Chondrocyte (in vitro differentiated cells): ENCODE measurements around the gene C1QTNF5. TPM values are rescaled to one million over a fixed set of nuclear protein-coding genes. Genes with fewer than 3 reads are reported as not detected.

Experiments
- DNase-seq: peaks from one replicate; pipeline ENCODE4 v3.0.0; 2021; ENCODE audit warnings: mixed read lengths, low spot score
- H3K27ac Mint-ChIP-seq: one replicate; pipeline ENCODE4 v1.8.0; 2021; ENCODE audit warnings: mild to moderate bottlenecking, moderate library complexity, mixed read lengths; ENCODE audit not compliant: unreplicated experiment
- H3K27me3 Mint-ChIP-seq: 2 replicates; pipeline ENCODE4 v1.8.0; 2021; ENCODE audit warnings: low read depth, mixed read lengths
- H3K36me3 Mint-ChIP-seq: 2 replicates; pipeline ENCODE4 v1.8.0; 2021; ENCODE audit warnings: low read depth, mixed read lengths
- H3K4me1 Mint-ChIP-seq: 2 replicates; pipeline ENCODE4 v1.8.0; 2021; ENCODE audit warnings: low read depth, mild to moderate bottlenecking, mixed read lengths
- H3K4me3 Mint-ChIP-seq: one replicate; pipeline ENCODE4 v1.8.0; 2021; ENCODE audit warnings: mild to moderate bottlenecking, moderate library complexity, mixed read lengths; ENCODE audit not compliant: unreplicated experiment
- H3K9me3 Mint-ChIP-seq: 2 replicates; pipeline ENCODE4 v1.8.0; 2021; ENCODE audit warnings: low read depth, mixed read lengths
- total RNA-seq: library from RNA; stranded (reverse); gene quantifications from 3 replicates; pipeline ENCODE4 v1.2.1, GENCODE V29; 2021
- TF ChIP-seq, protein P1 (sequence below): fragments of 200-600 bp; sonication (generic); IDR thresholded peaks from 2 replicates; pipeline ENCODE4 v1.5.0; 2021; ENCODE audit warnings: antibody characterized with exemption, mild to moderate bottlenecking, moderate library complexity

Gene C1QTNF5
- total RNA-seq, 1 donor from 2014 or later = 67.1 TPM

DNA sequence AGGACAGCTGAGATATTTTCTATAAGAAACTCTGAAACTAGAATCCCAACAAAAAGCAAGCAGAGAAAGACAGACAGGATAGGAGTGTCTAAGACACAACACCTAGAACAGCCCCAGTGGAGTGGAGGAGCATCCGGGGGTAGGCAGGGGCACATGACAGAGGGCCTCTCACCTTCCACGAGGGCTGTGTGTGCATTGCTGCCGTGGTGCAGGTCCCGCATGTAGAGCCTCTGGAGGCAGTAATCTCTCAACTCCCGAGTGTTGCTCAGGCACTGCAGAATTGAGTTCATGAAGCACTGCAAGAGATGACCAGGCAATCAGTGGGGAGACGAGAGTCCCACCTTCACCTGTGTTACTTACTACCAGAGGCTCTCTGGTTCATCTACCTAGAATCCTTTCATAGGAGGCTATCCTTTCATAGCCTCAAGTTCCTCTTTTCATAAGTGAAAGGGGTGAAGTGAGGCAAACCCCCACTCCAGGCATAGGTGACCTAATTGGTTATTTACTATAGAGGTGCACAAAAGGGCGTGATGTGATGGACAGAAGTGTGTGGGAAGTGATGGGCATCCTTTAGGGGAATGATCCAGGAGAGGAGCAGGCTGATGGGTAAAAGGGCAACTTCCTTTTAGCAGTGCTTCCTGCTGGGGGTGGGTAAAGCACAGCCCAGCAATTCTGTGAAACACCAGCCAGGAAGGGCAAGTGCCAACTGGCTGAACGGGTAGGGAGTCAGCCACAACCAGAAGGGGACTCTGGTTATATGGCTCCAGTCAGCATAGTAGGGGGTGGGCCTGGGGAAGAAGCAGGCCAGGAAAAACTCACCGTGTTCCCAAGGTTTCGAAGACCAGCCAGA is 18.9 kb upstream of the C1QTNF5 start:
- H3K27ac Mint-ChIP-seq = no peak overlapping the region
- peaks cover 40% of the 10 kb centered on the region for H3K4me1 Mint-ChIP-seq
- no peak for DNase-seq
- H3K9me3 Mint-ChIP-seq = no peaks in the 10 kb centered on the region
- TF ChIP-seq, protein P1, sequence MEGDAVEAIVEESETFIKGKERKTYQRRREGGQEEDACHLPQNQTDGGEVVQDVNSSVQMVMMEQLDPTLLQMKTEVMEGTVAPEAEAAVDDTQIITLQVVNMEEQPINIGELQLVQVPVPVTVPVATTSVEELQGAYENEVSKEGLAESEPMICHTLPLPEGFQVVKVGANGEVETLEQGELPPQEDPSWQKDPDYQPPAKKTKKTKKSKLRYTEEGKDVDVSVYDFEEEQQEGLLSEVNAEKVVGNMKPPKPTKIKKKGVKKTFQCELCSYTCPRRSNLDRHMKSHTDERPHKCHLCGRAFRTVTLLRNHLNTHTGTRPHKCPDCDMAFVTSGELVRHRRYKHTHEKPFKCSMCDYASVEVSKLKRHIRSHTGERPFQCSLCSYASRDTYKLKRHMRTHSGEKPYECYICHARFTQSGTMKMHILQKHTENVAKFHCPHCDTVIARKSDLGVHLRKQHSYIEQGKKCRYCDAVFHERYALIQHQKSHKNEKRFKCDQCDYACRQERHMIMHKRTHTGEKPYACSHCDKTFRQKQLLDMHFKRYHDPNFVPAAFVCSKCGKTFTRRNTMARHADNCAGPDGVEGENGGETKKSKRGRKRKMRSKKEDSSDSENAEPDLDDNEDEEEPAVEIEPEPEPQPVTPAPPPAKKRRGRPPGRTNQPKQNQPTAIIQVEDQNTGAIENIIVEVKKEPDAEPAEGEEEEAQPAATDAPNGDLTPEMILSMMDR = no peak
- peaks cover 8% of the 10 kb centered on the region for H3K36me3 Mint-ChIP-seq
- H3K27me3 Mint-ChIP-seq = no peaks in the 10 kb centered on the region
- no peak overlapping the region for H3K4me3 Mint-ChIP-seq

DNA sequence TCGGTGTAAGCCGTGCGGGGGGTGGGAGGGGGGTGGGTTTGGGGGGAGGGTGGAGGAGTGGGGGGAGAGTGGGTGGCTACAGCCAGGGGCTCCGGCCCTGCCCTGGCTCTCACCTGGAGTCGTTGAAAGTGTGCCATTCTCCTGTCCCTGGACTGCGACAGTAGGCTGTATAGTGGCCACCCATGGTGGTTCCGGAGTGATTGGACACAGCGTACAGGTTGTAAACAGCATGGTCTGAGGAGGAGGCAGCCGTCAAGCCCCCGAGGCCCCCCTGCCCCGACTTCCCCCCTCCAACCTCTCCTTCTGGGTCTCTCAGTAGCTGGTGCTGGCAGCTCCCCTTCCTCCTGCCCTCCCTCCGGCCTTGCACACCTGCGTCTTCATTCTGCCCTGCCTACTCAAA is 16.4 kb upstream of the C1QTNF5 start:
- TF ChIP-seq, protein P1 = no peak
- Mint-ChIP-seq H3K4me1 (peaks cover 27% of the 10 kb centered on the region), H3K27ac (no peak overlapping the region), H3K36me3 (peaks cover 8% of the 10 kb centered on the region), H3K9me3 (no peaks in the 10 kb centered on the region), H3K4me3 (peak overlapping the region; percentile 45), H3K27me3 (peaks cover 5% of the 10 kb centered on the region)
- DNase-seq = no peak

DNA sequence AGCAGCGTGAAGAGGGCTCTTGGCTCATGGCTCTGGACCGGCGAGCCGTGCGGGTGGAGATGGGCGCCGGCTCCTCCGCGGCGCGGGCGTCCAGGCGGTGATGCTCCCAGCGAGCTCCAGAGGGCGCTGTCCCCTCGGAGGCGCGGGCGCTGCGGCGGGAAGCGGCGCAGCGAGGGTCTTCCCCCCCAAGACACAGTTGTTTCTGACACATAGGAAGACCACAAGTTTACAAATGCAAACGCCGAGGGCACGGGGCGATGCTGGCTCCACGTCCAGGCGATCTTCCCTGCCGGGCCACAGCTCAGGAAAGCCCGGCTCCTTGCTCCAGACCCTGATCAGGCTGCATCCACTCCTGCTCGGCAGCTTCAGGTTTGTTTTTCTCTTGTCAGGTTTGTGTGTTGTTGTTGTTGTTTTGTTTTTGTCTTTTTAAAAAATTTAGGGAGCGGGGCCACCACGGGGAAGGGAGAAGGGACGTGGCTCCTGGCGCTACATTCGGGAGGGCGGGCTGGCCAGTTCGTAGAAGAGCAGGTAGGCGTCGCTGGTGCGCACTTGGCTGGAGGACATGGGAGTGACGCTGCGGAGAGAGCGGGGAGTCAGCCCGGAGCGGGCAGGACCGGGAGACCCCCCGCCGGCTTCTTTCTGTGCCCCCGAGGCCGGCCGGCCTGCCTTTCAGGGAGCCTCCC is 15.8 kb upstream of the C1QTNF5 start:
- TF ChIP-seq, protein P1 = peak; percentile 98
- peaks cover 8% of the 10 kb centered on the region for H3K36me3 Mint-ChIP-seq
- peaks cover 10% of the 10 kb centered on the region for H3K27me3 Mint-ChIP-seq
- peak; percentile 94 for DNase-seq
- no peak overlapping the region for H3K27ac Mint-ChIP-seq
- H3K9me3 Mint-ChIP-seq = no peaks in the 10 kb centered on the region
- H3K4me1 Mint-ChIP-seq = peaks cover 21% of the 10 kb centered on the region
- H3K4me3 Mint-ChIP-seq = peak overlapping the region; percentile 85

DNA sequence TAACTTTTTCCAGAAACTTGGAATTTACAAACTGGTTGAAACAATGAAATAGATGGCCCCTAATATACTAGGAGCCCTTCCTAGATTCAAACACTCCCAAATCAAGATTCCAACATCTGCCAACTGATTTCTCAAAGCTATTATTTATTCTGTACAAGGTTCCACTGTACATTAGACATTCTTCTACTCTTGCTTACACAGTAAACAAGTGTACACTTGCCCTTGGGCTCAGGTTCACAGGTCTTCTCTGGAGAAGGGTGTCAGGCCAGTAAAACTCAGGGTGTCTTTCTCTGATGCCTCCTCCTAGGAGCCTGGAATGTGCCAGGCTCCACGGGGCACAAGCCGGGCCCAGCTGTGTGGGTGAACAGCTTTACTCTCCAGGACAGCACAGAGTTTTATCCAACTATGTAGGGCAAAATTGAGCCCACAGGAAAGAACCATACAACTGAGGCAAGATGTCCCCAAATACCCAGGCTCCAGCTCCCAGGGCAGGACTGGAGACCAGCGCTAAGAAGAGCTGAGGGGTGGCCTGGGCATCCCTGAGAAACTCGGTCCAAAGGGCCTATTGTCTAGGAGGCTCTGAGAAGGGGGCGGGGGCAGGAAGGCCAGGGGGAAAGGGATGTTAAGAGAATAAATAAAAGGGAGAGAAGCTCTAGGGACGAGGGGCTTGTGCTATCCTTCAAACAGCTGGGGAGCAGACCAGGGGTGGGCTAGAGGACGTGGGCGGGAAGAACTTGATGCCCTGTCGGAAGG is 14.6 kb upstream of the C1QTNF5 start:
- Mint-ChIP-seq H3K36me3 (peaks cover 8% of the 10 kb centered on the region), H3K9me3 (no peaks in the 10 kb centered on the region), H3K4me3 (no peak overlapping the region), H3K27ac (no peak overlapping the region), H3K4me1 (peaks cover 11% of the 10 kb centered on the region), H3K27me3 (peaks cover 13% of the 10 kb centered on the region)
- no peak for DNase-seq
- TF ChIP-seq, protein P1 = no peak

DNA sequence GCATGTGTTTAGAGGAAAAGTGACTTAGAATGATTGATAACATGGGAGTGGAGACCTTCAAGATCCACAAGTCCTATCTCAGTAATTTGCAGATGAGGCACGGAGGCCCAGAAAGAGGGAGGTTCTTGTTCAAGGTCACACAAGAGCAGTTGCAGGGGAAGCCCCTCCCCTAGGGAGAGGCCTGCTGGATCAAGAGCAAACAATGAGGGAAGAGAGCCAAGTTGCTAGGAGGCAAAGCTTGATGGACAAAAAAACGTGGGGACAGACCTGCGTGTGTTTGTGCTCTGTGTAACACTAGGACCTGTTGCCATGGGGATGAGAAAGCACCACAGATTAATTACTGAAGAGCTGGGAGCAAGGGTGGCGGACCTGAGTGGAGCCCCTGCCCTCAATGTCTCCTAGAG is 12.2 kb upstream of the C1QTNF5 start:
- Mint-ChIP-seq H3K36me3 (peaks cover 4% of the 10 kb centered on the region), H3K4me3 (no peak overlapping the region), H3K27me3 (peaks cover 20% of the 10 kb centered on the region), H3K4me1 (peaks cover 7% of the 10 kb centered on the region), H3K9me3 (no peaks in the 10 kb centered on the region), H3K27ac (no peak overlapping the region)
- peak; percentile 15 for DNase-seq
- TF ChIP-seq, protein P1 = no peak
